Gastroesophageal sphincter (tissue), 4 donors: ENCODE results near the gene YWHAH. TPM values are rescaled to one million over a fixed set of nuclear protein-coding genes. Genes with fewer than 3 reads are reported as not detected.

Experiments
- ATAC-seq: fragments of 150-250 bp; one replicate; pipeline ENCODE4 v1.9.1; 2016; ENCODE audit warnings: mild to moderate bottlenecking, moderate library complexity
- H3K27ac ChIP-seq, 4 donors: fragments of 200-600 bp; sonication (generic) in 3 of 4; 1 replicate in 3 of 4; 2 replicates in 1 of 4; pipeline ENCODE4 v1.5.1; 2016 to 2019
- H3K27me3 ChIP-seq: fragments of 200-600 bp; sonication (generic); one replicate; pipeline ENCODE4 v1.5.1; 2019
- H3K36me3 ChIP-seq, 2 donors: fragments of 200-600 bp; sonication (generic); one replicate each; pipeline ENCODE4 v1.5.1; 2019; ENCODE audit warnings: control low read depth in 1 of 2
- H3K4me1 ChIP-seq, 3 donors: fragments of 200-600 bp; sonication (generic); 1 replicate in 2 of 3; 2 replicates in 1 of 3; pipeline ENCODE4 v1.5.1; 2016 to 2019; ENCODE audit warnings: control low read depth in 2 of 3
- H3K4me3 ChIP-seq, 2 donors: fragments of 200-600 bp; sonication (generic); one replicate each; pipeline ENCODE4 v1.5.1; 2019; ENCODE audit warnings: mild to moderate bottlenecking in 1 of 2, moderate library complexity in 1 of 2
- H3K9me3 ChIP-seq, 3 donors: fragments of 200-600 bp; sonication (generic); one replicate each; pipeline ENCODE4 v1.5.1; 2017 to 2019; ENCODE audit warnings: control low read depth in 2 of 3
- CTCF ChIP-seq, 4 experiments: fragments of 200-600 bp in 2 of 4; fragments of 450-650 bp in 2 of 4; sonication (generic) in 1 of 4; IDR thresholded peaks; one replicate each; pipeline ENCODE4 v1.5.1; 2017 to 2019; ENCODE audit warnings: antibody characterized with exemption in 4 of 4, mild to moderate bottlenecking in 2 of 4, moderate library complexity in 2 of 4
- EP300 ChIP-seq: sonication (generic); formaldehyde crosslinking; IDR thresholded peaks from one replicate; pipeline ENCODE4 v1.6.1; 2017; ENCODE audit warnings: antibody characterized with exemption, mild to moderate bottlenecking
- POLR2A ChIP-seq, 2 donors: fragments of 450-650 bp; IDR thresholded peaks; one replicate each; pipeline ENCODE4 v1.6.1; 2017; ENCODE audit warnings: antibody characterized with exemption in 2 of 2, mild to moderate bottlenecking in 2 of 2, moderate library complexity in 1 of 2
- POLR2AphosphoS5 ChIP-seq: sonication (generic); formaldehyde crosslinking; IDR thresholded peaks from one replicate; pipeline ENCODE4 v1.6.1; 2017; ENCODE audit warnings: antibody characterized with exemption
- WGBS, 2 donors: methylation state at CpG; one replicate each; pipeline ENCODE4 v1.1.5; 2018; ENCODE audit warnings: low coverage in 1 of 2; 5-methylcytosine and 5-hydroxymethylcytosine counted together
- total RNA-seq, 4 donors: library from RNA; depleted of rRNA; stranded (reverse); fragments of >200 nt; gene quantifications; one replicate each; pipeline ENCODE4 v1.1.0, GENCODE V29; 2016

Gene YWHAH
- total RNA-seq, 4 donors from 2014 or later = 127 to 263 (median 169) TPM

DNA sequence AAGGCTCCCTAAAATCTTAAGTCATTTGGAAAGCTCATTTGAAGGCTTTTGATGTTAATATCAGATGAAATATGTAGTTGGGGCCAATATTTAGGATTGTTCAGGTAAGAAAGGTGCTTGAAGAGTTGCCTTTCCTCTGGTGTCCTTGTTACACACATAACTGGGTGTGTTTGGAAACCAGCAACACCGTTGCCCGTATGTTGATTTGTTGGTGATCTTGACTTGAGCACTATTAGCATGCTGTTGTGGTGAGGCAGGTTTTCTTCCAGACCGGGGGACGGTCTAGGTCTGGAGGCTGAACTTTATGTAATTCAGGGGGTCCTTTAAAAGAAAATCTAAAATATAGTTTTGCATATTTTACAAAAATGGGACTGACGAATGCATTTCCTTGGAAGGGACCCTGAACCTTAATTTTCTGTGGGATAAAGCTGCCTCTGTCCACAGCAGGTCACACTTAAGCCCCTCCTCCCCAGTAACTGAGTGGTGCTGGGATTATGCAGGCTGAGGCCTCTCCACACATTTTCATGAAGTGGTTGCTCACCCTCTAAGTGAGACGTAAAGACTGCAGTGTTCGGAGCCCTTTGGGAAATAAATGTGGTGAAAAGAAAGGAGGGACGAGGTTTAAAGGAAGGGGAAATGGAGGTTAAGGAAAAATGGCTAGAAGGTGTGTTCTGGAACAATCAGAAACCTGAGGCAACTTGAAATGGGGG, 1.8 kb downstream of the YWHAH start:
- Histone ChIP-seq H3K27me3 (no peaks in the 10 kb centered on the region), H3K36me3 (peaks cover 0 to 27% of the 10 kb centered on the region in 2 donors), H3K27ac (peak overlapping the region; percentile 82 to 100 (median 100)), H3K4me1 (peaks cover 0 to 59% (median 31%) of the 10 kb centered on the region in 3 donors), H3K9me3 (no peaks in the 10 kb centered on the region), H3K4me3 (peak overlapping the region; percentile 85 to 99)
- TF ChIP-seq CTCF (IDR thresholded peaks at IDR 0.05) (no peak), POLR2A (IDR thresholded peaks at IDR 0.05) (no peak), EP300 (no peak), POLR2AphosphoS5 (no peak)
- WGBS, 2 donors = 11 to 13% methylated on average over 8 of the region's 8 CpGs
- no peak for ATAC-seq

DNA sequence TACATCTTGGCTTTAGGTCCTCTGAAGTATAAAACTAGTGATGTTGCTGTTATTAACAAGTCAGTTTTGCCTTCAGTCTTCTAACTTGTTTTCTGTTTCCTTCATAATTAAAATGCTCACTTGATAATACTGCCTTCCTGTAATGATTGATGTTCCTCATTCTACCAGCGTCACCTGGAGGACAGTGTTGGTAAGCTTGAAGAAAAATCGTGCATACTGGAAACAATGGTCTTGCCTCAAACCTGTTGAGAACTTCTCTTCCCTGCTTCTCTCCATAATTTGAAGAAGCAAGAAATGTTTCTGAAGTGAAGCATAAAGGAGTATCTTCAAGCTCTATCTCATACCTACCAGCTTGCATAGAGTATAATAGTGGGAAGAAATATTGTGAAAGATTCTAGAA, 3.0 kb downstream of the YWHAH start:
- no peak for TF ChIP-seq POLR2A (IDR thresholded peaks at IDR 0.05)
- peak in 3 of 4 experiments; percentile 30 to 51 (median 42) for TF ChIP-seq CTCF (IDR thresholded peaks at IDR 0.05)
- TF ChIP-seq POLR2AphosphoS5 = no peak
- ATAC-seq = no peak
- no peaks in the 10 kb centered on the region for H3K27me3 ChIP-seq
- H3K4me3 ChIP-seq = no peak overlapping the region
- peaks cover 0 to 28% of the 10 kb centered on the region in 2 donors for H3K36me3 ChIP-seq
- peaks cover 4 to 71% (median 41%) of the 10 kb centered on the region in 3 donors for H3K4me1 ChIP-seq
- H3K9me3 ChIP-seq = no peaks in the 10 kb centered on the region
- H3K27ac ChIP-seq = peak overlapping the region in 3 of 4 donors; percentile 99 to 100 (median 100)
- WGBS, 2 donors = 16 to 24% methylated on average over 2 of the region's 2 CpGs

DNA sequence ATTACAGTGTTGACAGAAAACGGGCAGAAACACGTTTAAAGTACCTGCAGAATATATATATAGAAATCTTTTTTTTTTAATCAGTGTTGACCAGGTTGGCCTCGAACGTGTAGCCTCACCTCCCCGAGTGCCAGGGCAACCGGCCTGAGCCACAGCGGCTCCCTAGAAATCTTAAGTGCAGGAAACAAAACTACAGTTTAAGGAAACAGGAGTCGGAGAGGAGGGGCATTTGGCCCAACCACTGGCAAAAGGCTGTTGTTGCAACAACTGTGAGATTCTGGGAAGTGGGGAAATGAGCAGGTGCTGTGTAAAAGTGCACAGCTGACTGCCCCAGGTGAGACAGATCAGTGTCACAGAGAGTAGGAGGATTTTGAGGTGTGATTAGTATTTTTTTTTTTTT, 3.7 kb downstream of the YWHAH start:
- TF ChIP-seq EP300 = no peak
- TF ChIP-seq POLR2AphosphoS5 = no peak
- no peak for TF ChIP-seq POLR2A (IDR thresholded peaks at IDR 0.05)
- no peak for TF ChIP-seq CTCF (IDR thresholded peaks at IDR 0.05)
- H3K36me3 ChIP-seq = peaks cover 0 to 28% of the 10 kb centered on the region in 2 donors
- peak overlapping the region in 3 of 4 donors; percentile 32 to 100 (median 99) for H3K27ac ChIP-seq
- H3K4me3 ChIP-seq = no peak overlapping the region
- H3K4me1 ChIP-seq = peaks cover 7 to 78% (median 48%) of the 10 kb centered on the region in 3 donors
- WGBS, 2 donors = 54% methylated on average over 7 to 8 of the region's 8 CpGs
- H3K27me3 ChIP-seq = no peaks in the 10 kb centered on the region
- H3K9me3 ChIP-seq = no peaks in the 10 kb centered on the region
- no peak for ATAC-seq

- peak overlapping the region in 3 of 4 donors; percentile 78 to 84 (median 82) for H3K27ac ChIP-seq
- H3K27me3 ChIP-seq = no peaks in the 10 kb centered on the region
- H3K4me3 ChIP-seq = no peak overlapping the region
- 32% methylated on average over 4 of the region's 4 CpGs; no CpG with 5 or more reads in 1 of the 2 donors for WGBS, 2 donors
- TF ChIP-seq POLR2A (IDR thresholded peaks at IDR 0.05) (no peak), EP300 (no peak), CTCF (IDR thresholded peaks at IDR 0.05) (no peak), POLR2AphosphoS5 (no peak)
- no peaks in the 10 kb centered on the region for H3K9me3 ChIP-seq
- peaks cover 0 to 28% of the 10 kb centered on the region in 2 donors for H3K36me3 ChIP-seq
- H3K4me1 ChIP-seq = peaks cover 11 to 94% (median 61%) of the 10 kb centered on the region in 3 donors
- ATAC-seq = no peak
These were observed 5.9 kb downstream of the YWHAH start for GRCh38 chr22:31950226-31950625.
